Upper lobe of left lung (tissue), 4 donors: Measurements from ENCODE around the gene KMT2D.
"Not testable (repeated sequence)": the region's sequence is repeated elsewhere in the genome, so short reads cannot be mapped to it uniquely, and the experiment has no call there.

Source experiments
- POLR2A ChIP-seq, 4 donors: fragments of 450-650 bp; IDR thresholded peaks; one replicate each; pipeline ENCODE4 v1.5.1; 2016 to 2017; ENCODE audit warnings: antibody characterized with exemption in 4 of 4, mild to moderate bottlenecking in 2 of 4
- POLR2AphosphoS5 ChIP-seq, 2 donors: sonication (generic); formaldehyde crosslinking; IDR thresholded peaks; one replicate each; pipeline ENCODE4 v1.5.1; 2017; ENCODE audit warnings: antibody characterized with exemption in 2 of 2
- TF ChIP-seq, protein P1 (sequence below), 6 experiments: fragments of 450-650 bp in 4 of 6; fragments of 200-600 bp in 2 of 6; sonication (generic) in 2 of 6; IDR thresholded peaks; one replicate each; pipeline ENCODE4 v1.5.1; 2016 to 2019; ENCODE audit warnings: antibody characterized with exemption in 6 of 6

DNA sequence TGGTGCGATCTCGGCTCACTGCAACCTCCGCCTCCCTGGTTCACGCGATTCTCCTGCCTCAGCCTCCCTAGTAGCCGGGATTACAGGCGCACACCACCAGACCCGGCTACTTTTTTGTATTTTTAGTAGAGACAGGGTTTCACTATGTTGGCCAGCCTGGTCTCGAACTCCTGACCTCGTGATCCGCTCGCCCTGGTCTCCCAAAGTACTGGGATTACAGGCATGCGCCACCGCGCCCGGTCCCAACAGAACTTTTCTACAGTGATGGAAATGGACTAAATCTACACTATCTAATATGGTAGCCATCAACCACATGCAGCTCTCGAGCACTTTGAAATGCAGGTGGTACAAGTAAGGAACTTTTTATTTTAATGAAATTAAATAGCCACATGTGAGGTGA lies 1.3 kb upstream of the KMT2D start:
- TF ChIP-seq, protein P1, sequence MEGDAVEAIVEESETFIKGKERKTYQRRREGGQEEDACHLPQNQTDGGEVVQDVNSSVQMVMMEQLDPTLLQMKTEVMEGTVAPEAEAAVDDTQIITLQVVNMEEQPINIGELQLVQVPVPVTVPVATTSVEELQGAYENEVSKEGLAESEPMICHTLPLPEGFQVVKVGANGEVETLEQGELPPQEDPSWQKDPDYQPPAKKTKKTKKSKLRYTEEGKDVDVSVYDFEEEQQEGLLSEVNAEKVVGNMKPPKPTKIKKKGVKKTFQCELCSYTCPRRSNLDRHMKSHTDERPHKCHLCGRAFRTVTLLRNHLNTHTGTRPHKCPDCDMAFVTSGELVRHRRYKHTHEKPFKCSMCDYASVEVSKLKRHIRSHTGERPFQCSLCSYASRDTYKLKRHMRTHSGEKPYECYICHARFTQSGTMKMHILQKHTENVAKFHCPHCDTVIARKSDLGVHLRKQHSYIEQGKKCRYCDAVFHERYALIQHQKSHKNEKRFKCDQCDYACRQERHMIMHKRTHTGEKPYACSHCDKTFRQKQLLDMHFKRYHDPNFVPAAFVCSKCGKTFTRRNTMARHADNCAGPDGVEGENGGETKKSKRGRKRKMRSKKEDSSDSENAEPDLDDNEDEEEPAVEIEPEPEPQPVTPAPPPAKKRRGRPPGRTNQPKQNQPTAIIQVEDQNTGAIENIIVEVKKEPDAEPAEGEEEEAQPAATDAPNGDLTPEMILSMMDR (IDR thresholded peaks at IDR 0.05): not testable (repeated sequence)
- not testable (repeated sequence) for TF ChIP-seq POLR2AphosphoS5, POLR2A (IDR thresholded peaks at IDR 0.05)
